Transverse colon (tissue), 4 donors: Measurements from ENCODE around the gene CYP4B1. TPM values are rescaled to one million over a fixed set of nuclear protein-coding genes. Genes with fewer than 3 reads are reported as not detected.

Experiments used
- DNase-seq: peaks from one replicate; pipeline ENCODE4 v3.0.0-alpha.2; 2019
- H3K27ac ChIP-seq, 4 donors: fragments of 200-600 bp; sonication (generic); 2 replicates each; pipeline ENCODE4 v1.5.1; 2016 to 2018; ENCODE audit warnings: inconsistent platforms in 4 of 4
- H3K27me3 ChIP-seq: fragments of 200-600 bp; sonication (generic); 2 replicates; pipeline ENCODE4 v1.5.1; 2017; ENCODE audit warnings: inconsistent platforms
- H3K36me3 ChIP-seq, 4 donors: fragments of 200-600 bp; sonication (generic); 2 replicates each; pipeline ENCODE4 v1.5.1; 2017 to 2019; ENCODE audit warnings: inconsistent platforms in 4 of 4
- H3K4me1 ChIP-seq, 4 donors: fragments of 200-600 bp; sonication (generic); 2 replicates each; pipeline ENCODE4 v1.5.1; 2017 to 2020; ENCODE audit warnings: inconsistent platforms in 4 of 4
- H3K4me3 ChIP-seq, 4 donors: fragments of 200-600 bp; sonication (generic); 1 replicate in 1 of 4; 2 replicates in 3 of 4; pipeline versions ENCODE4 v1.5.1 to v1.6.1; 2017 to 2019; ENCODE audit warnings: inconsistent platforms in 4 of 4
- H3K9me3 ChIP-seq, 2 donors: fragments of 200-600 bp; sonication (generic); 2 replicates each; pipeline ENCODE4 v1.5.1; 2017 to 2019; ENCODE audit warnings: inconsistent platforms in 2 of 2
- EP300 ChIP-seq: sonication (generic); formaldehyde crosslinking; IDR thresholded peaks from one replicate; pipeline ENCODE4 v1.6.1; 2017; ENCODE audit warnings: antibody characterized with exemption, low read depth
- POLR2A ChIP-seq: fragments of 450-650 bp; IDR thresholded peaks from one replicate; pipeline ENCODE4 v1.6.1; 2016; ENCODE audit warnings: antibody characterized with exemption, mild to moderate bottlenecking, moderate library complexity
- POLR2AphosphoS5 ChIP-seq, 3 donors: sonication (generic); formaldehyde crosslinking; IDR thresholded peaks; one replicate each; pipeline ENCODE4 v1.6.1; 2016; ENCODE audit warnings: antibody characterized with exemption in 3 of 3
- WGBS, 2 donors: methylation state at CpG; one replicate each; pipeline ENCODE4 v1.1.5; 2018; ENCODE audit warnings: low coverage in 1 of 2; 5-methylcytosine and 5-hydroxymethylcytosine counted together
- in situ Hi-C, 4 donors: fragments of 200-750 bp; cut with MboI; loops; one replicate each; pipeline versions ENCODE4 v1.15.0 to v1.15.1; 2017; ENCODE audit warnings: low sequenced_read_pairs in 3 of 4, low pct_ligation_motif_present in 1 of 4, low pct_unique_long_range_greater_than_20kb in 1 of 4
- intact Hi-C: fragments of 100-400 bp; cut with DNase I; formaldehyde crosslinking; loops from one replicate; pipeline ENCODE4 v1.15.1; 2023; ENCODE audit warnings: low total_unique reads
- total RNA-seq, 4 donors: library from RNA; depleted of rRNA; stranded (reverse); fragments of >200 nt; gene quantifications; one replicate each; pipeline ENCODE4 v1.1.0, GENCODE V29; 2016
- TF ChIP-seq, protein P1 (sequence below), 5 experiments: fragments of 200-600 bp in 3 of 5; fragments of 450-650 bp in 2 of 5; sonication (generic) in 3 of 5; IDR thresholded peaks; 1 replicate in 2 of 5; 2 replicates in 3 of 5; pipeline ENCODE4 v1.5.1; 2016 to 2017; ENCODE audit warnings: antibody characterized with exemption in 5 of 5, inconsistent platforms in 3 of 5, mild to moderate bottlenecking in 2 of 5, moderate library complexity in 1 of 5

Gene CYP4B1
- total RNA-seq, 4 donors from 2014 or later: 2.4 to 77.8 (median 25.2) TPM

DNA sequence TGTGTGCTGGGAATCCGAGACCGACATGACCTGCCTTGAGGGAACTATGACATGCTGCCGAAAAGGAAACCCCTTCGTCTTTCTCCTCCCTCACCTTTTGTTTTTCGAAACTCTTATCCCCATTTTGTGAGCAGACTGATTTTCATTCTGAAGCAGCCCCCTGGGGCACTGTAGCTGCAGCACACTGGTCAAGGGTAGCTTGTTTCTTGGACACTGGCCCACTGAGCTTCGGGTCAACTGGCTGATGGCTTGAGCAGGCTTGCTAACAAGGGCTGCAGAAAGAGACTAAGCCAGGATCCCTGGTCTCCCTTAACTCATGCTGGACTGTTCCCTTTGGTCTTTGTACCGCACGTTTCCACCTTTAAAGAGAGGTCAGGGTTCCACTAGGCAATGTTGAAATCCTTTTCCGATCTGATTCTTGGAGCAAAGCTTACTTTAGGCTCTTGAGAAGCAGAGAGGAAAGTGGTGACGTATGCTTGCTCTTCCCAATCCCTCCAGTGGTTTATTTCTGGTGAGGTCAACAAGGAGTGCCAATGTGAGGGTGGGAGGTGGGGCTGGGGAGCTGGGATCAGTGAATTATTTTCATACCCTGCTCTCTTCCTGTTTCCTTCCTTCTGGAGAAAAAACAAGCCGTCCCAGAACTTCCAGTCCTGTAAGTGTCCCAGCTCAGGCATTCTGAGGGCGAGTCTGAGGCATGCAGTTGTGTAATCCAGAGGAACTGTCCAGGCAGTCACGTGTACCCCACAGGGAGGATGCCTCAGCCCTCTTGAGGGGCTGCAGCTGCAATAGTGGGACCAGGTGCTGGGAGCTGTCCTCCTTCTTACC is 7.6 kb downstream of the CYP4B1 start:
- 52 to 83% methylated on average over 7 to 13 of the region's 13 CpGs for WGBS, 2 donors
- in situ Hi-C loops: no loop called here
- DNase-seq: no peak
- no peak for TF ChIP-seq EP300
- peak in 2 of 3 donors; percentile 23 to 30 for TF ChIP-seq POLR2AphosphoS5 (IDR thresholded peaks at IDR 0.05)
- TF ChIP-seq POLR2A: no peak
- intact Hi-C loops: no loop called here
- H3K36me3 ChIP-seq: no peaks in the 10 kb centered on the region
- H3K27ac ChIP-seq: peak overlapping the region; percentile 42 to 74 (median 55)
- no peaks in the 10 kb centered on the region for H3K9me3 ChIP-seq
- H3K4me3 ChIP-seq: no peak overlapping the region
- H3K27me3 ChIP-seq: no peaks in the 10 kb centered on the region
- H3K4me1 ChIP-seq: no peaks in the 10 kb centered on the region

DNA sequence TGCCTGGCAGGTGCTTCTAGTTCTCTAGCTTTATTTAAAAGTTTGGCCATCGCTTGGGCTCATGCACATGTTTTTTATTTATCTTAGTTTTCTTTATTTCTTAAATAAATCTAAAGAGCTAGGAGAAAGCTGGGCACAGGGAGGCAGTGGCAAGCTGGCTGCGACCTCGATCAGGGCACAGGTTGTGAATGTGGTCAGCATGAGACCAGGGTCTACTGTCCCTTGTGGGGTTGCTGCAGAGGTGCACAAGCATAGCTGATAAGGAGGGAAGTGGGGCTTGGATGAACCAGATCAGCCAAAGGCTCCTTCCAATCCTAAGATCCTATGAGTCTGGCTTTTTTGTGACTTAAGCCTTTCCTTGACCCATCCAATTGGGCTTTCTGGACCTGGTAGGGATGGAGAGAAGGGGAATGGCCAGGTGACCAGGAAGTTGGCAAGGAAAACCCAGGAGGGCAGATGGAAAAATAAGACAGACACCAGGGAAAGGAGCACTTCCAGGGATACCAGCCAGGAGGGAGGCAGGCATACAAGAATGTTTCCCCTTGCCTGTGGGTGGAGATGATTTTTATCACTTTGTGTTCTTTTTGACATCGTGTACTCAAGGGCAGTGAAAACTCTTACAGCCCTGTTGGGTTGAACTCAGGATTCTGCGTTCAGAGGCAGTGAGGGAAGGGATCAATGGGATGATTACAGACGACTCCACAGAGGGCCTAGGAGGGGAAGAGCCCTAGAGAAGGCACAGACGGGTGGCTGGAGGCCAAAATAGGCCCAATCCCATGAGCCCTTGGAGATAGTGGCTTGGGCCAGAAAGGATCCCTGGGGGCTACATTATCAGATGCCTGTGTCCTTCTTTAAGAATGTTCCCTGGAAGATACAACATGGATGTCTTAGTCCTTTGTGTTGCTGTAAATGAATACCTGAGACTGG is 8.5 kb downstream of the CYP4B1 start:
- Histone ChIP-seq H3K27me3 (no peaks in the 10 kb centered on the region), H3K4me1 (no peaks in the 10 kb centered on the region), H3K4me3 (no peak overlapping the region), H3K27ac (peak overlapping the region; percentile 29 to 69 (median 53)), H3K36me3 (no peaks in the 10 kb centered on the region), H3K9me3 (no peaks in the 10 kb centered on the region)
- no peak for DNase-seq
- in situ Hi-C loops: no loop called here
- TF ChIP-seq POLR2A (no peak), EP300 (no peak), POLR2AphosphoS5 (IDR thresholded peaks at IDR 0.05) (no peak)
- TF ChIP-seq, protein P1, sequence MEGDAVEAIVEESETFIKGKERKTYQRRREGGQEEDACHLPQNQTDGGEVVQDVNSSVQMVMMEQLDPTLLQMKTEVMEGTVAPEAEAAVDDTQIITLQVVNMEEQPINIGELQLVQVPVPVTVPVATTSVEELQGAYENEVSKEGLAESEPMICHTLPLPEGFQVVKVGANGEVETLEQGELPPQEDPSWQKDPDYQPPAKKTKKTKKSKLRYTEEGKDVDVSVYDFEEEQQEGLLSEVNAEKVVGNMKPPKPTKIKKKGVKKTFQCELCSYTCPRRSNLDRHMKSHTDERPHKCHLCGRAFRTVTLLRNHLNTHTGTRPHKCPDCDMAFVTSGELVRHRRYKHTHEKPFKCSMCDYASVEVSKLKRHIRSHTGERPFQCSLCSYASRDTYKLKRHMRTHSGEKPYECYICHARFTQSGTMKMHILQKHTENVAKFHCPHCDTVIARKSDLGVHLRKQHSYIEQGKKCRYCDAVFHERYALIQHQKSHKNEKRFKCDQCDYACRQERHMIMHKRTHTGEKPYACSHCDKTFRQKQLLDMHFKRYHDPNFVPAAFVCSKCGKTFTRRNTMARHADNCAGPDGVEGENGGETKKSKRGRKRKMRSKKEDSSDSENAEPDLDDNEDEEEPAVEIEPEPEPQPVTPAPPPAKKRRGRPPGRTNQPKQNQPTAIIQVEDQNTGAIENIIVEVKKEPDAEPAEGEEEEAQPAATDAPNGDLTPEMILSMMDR (IDR thresholded peaks at IDR 0.05): no peak
- whole genome bisulfite sequencing, 2 donors: 70 to 94% methylated on average over 3 to 7 of the region's 7 CpGs
- intact Hi-C loops: no loop called here

DNA sequence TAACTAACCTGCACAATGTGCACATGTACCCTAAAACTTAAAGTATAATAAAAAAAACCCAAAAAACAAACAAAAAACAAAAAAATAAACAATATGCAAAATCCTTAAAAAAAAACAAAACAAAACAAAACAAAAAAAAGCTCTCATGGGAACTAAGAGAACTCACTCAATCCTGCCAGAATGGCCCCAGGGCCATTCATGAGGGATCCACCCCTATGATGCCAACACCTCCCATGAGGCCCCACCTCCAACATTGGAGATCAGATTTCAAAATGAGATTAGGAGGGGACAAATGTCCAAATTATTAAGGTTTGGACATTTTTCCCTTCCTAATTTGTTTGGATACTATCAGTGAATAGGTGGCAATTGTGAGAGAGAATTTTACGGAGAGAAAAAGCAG is 10.2 kb downstream of the CYP4B1 start:
- no peak for TF ChIP-seq EP300
- no peak for TF ChIP-seq POLR2A
- no peak for TF ChIP-seq POLR2AphosphoS5 (IDR thresholded peaks at IDR 0.05)
- TF ChIP-seq, protein P1 (IDR thresholded peaks at IDR 0.05): no peak

DNA sequence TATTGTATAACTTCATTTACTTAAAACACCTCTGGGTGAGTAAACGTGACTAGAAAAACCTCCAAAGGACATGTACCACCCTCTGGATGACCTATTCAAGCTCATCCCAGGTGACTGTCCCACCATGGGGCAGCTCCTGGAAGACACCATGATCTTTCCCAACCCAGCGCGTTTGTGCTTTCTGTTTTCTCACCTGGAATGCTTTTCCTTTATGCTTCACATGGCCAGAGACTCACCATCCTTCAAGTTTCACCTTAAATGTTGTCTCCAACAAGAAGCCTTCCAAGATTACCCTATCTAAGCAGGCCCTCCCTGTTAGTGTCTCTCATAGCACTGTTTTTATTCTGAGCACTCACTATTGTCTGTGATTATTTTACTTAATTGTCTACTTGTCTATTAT is 11.1 kb downstream of the CYP4B1 start:
- H3K4me1 ChIP-seq: no peaks in the 10 kb centered on the region
- no peak overlapping the region for H3K4me3 ChIP-seq
- in situ Hi-C loops (no loop called here), intact Hi-C loops (no loop called here)
- H3K36me3 ChIP-seq: no peaks in the 10 kb centered on the region
- 73 to 92% methylated on average over 3 of the region's 3 CpGs for WGBS, 2 donors
- H3K9me3 ChIP-seq: no peaks in the 10 kb centered on the region
- H3K27me3 ChIP-seq: no peaks in the 10 kb centered on the region
- DNase-seq: no peak
- no peak overlapping the region for H3K27ac ChIP-seq
- no peak for TF ChIP-seq POLR2AphosphoS5 (IDR thresholded peaks at IDR 0.05)
- no peak for TF ChIP-seq EP300
- TF ChIP-seq POLR2A: no peak
- TF ChIP-seq, protein P1 (IDR thresholded peaks at IDR 0.05): no peak

More for the DNA sequence above, 10.2 kb downstream of the CYP4B1 start:
- Histone ChIP-seq H3K4me1 (no peaks in the 10 kb centered on the region), H3K9me3 (no peaks in the 10 kb centered on the region), H3K36me3 (no peaks in the 10 kb centered on the region), H3K4me3 (no peak overlapping the region), H3K27ac (no peak overlapping the region), H3K27me3 (no peaks in the 10 kb centered on the region)
- DNase-seq: no peak
- in situ Hi-C loops (no loop called here), intact Hi-C loops (no loop called here)
- 100% methylated on average over 1 of the region's 1 CpG; no CpG with 5 or more reads in 1 of the 2 donors for WGBS, 2 donors
